Gastroesophageal sphincter (tissue), 3 donors: ENCODE measurements around the gene DCUN1D3.

ENCODE experiments used
- EP300 ChIP-seq: sonication (generic); formaldehyde crosslinking; IDR thresholded peaks from one replicate; pipeline ENCODE4 v1.6.1; 2017; ENCODE audit warnings: antibody characterized with exemption, mild to moderate bottlenecking
- POLR2A ChIP-seq, 2 donors: fragments of 450-650 bp; IDR thresholded peaks; one replicate each; pipeline ENCODE4 v1.6.1; 2017; ENCODE audit warnings: antibody characterized with exemption in 2 of 2, mild to moderate bottlenecking in 2 of 2, moderate library complexity in 1 of 2
- TF ChIP-seq, protein P1 (sequence below), 4 experiments: fragments of 200-600 bp in 2 of 4; fragments of 450-650 bp in 2 of 4; sonication (generic) in 1 of 4; IDR thresholded peaks; one replicate each; pipeline ENCODE4 v1.5.1; 2017 to 2019; ENCODE audit warnings: antibody characterized with exemption in 4 of 4, mild to moderate bottlenecking in 2 of 4, moderate library complexity in 2 of 4

DNA sequence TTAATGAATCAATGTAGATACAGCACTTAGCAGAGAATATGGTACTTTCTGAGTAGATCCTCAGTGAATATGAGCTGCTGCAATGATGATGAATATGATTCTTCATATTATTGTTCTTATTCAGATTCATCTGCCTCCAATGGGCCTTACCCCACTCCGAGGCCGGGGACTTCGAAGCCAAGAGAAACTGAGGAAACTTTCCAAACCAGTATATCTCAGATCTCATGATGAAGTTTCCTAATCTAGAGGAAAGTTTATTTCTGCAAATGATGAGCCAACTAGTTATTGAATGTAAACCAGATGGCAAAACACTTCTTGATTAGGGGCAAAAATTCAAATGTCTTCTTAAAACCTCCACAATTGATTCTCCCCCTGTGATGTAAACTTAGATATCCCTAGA is 23.7 kb upstream of the DCUN1D3 start:
- TF ChIP-seq, protein P1, sequence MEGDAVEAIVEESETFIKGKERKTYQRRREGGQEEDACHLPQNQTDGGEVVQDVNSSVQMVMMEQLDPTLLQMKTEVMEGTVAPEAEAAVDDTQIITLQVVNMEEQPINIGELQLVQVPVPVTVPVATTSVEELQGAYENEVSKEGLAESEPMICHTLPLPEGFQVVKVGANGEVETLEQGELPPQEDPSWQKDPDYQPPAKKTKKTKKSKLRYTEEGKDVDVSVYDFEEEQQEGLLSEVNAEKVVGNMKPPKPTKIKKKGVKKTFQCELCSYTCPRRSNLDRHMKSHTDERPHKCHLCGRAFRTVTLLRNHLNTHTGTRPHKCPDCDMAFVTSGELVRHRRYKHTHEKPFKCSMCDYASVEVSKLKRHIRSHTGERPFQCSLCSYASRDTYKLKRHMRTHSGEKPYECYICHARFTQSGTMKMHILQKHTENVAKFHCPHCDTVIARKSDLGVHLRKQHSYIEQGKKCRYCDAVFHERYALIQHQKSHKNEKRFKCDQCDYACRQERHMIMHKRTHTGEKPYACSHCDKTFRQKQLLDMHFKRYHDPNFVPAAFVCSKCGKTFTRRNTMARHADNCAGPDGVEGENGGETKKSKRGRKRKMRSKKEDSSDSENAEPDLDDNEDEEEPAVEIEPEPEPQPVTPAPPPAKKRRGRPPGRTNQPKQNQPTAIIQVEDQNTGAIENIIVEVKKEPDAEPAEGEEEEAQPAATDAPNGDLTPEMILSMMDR (IDR thresholded peaks at IDR 0.05), result no peak
- no peak for TF ChIP-seq EP300
- TF ChIP-seq POLR2A (IDR thresholded peaks at IDR 0.05), result no peak
